Measurements from ENCODE around the gene NAT16. TPM values are rescaled to one million over a fixed set of nuclear protein-coding genes. Genes with fewer than 3 reads are reported as not detected.

NAT16 gene
- total RNA-seq, 2 donors from 2014 or later: 0.15 to 0.20 TPM

GRCh38 chr7:101156277-101156676, 23.8 kb downstream of the NAT16 start:
- Mint-ChIP-seq H3K4me1 (peaks cover 7% of the 10 kb centered on the region), H3K9me3 (peaks cover 3% of the 10 kb centered on the region), H3K4me3 (no peak overlapping the region), H3K36me3 (ENCODE audit: low read depth) (peaks cover 17% of the 10 kb centered on the region), H3K27me3 (ENCODE audit: insufficient read depth) (peaks cover 21% of the 10 kb centered on the region), H3K27ac (no peak overlapping the region)
- Histone ChIP-seq H3K27me3 (ENCODE audit: control insufficient read depth, insufficient read depth, low read length, poor library complexity, severe bottlenecking) (peaks cover 1% of the 10 kb centered on the region), H3K27ac (ENCODE audit: low read depth, low read length) (no peak overlapping the region), H3K36me3 (ENCODE audit: control insufficient read depth, insufficient read depth, low read length) (peaks cover 8% of the 10 kb centered on the region), H3K9me3 (ENCODE audit: control insufficient read depth, low read length) (no peaks in the 10 kb centered on the region), H3K4me3 (ENCODE audit: low read length) (no peak overlapping the region), H3K9ac (ENCODE audit: extremely low read depth, low read length, poor library complexity, severe bottlenecking) (no peak overlapping the region), H3K4me1 (ENCODE audit: control insufficient read depth, insufficient read depth, low read length) (no peaks in the 10 kb centered on the region)
- TF ChIP-seq CTCF (conservative IDR thresholded peaks at IDR 0.05): peak; percentile 72
- DNase-seq: peak; percentile 73
- 75 to 90% methylated on average over 2 to 6 of the region's 6 CpGs for whole genome bisulfite sequencing, 2 experiments (ENCODE audit: insufficient coverage in 1 of 2, insufficient read length in 1 of 2)

- TF ChIP-seq CTCF (conservative IDR thresholded peaks at IDR 0.05): no peak
- Histone ChIP-seq H3K27ac (ENCODE audit: low read depth, low read length) (no peak overlapping the region), H3K27me3 (ENCODE audit: control insufficient read depth, insufficient read depth, low read length, poor library complexity, severe bottlenecking) (no peaks in the 10 kb centered on the region), H3K4me1 (ENCODE audit: control insufficient read depth, insufficient read depth, low read length) (no peaks in the 10 kb centered on the region), H3K9me3 (ENCODE audit: control insufficient read depth, low read length) (no peaks in the 10 kb centered on the region), H3K9ac (ENCODE audit: extremely low read depth, low read length, poor library complexity, severe bottlenecking) (peak overlapping the region; percentile 32), H3K36me3 (ENCODE audit: control insufficient read depth, insufficient read depth, low read length) (peaks cover 8% of the 10 kb centered on the region), H3K4me3 (ENCODE audit: low read length) (peak overlapping the region; percentile 84)
- 43 to 73% methylated on average over 1 to 4 of the region's 4 CpGs for WGBS, 2 experiments (ENCODE audit: insufficient coverage in 1 of 2, insufficient read length in 1 of 2)
- Mint-ChIP-seq H3K27me3 (ENCODE audit: insufficient read depth) (peaks cover 17% of the 10 kb centered on the region), H3K36me3 (ENCODE audit: low read depth) (peaks cover 16% of the 10 kb centered on the region), H3K4me1 (peaks cover 7% of the 10 kb centered on the region), H3K9me3 (peaks cover 3% of the 10 kb centered on the region), H3K27ac (no peak overlapping the region), H3K4me3 (peak overlapping the region; percentile 71)
- peak; percentile 52 for DNase-seq
Observed at GRCh38 chr7:101155303-101155702, 24.8 kb downstream of the NAT16 start.

- Histone ChIP-seq H3K9ac (ENCODE audit: extremely low read depth, low read length, poor library complexity, severe bottlenecking) (peak overlapping the region; percentile 32), H3K36me3 (ENCODE audit: control insufficient read depth, insufficient read depth, low read length) (peaks cover 8% of the 10 kb centered on the region), H3K9me3 (ENCODE audit: control insufficient read depth, low read length) (no peaks in the 10 kb centered on the region), H3K27me3 (ENCODE audit: control insufficient read depth, insufficient read depth, low read length, poor library complexity, severe bottlenecking) (no peaks in the 10 kb centered on the region), H3K27ac (ENCODE audit: low read depth, low read length) (no peak overlapping the region), H3K4me1 (ENCODE audit: control insufficient read depth, insufficient read depth, low read length) (no peaks in the 10 kb centered on the region), H3K4me3 (ENCODE audit: low read length) (peak overlapping the region; percentile 84)
- peak overlapping the region; percentile 71 for H3K4me3 Mint-ChIP-seq
- H3K27ac Mint-ChIP-seq: no peak overlapping the region
- peaks cover 16% of the 10 kb centered on the region for H3K27me3 Mint-ChIP-seq (ENCODE audit: insufficient read depth)
- 0 to 1% methylated on average over 2 to 32 of the region's 34 CpGs for WGBS, 2 experiments (ENCODE audit: insufficient coverage in 1 of 2, insufficient read length in 1 of 2)
- H3K36me3 Mint-ChIP-seq (ENCODE audit: low read depth): peaks cover 10% of the 10 kb centered on the region
- no peak for DNase-seq
- TF ChIP-seq CTCF (conservative IDR thresholded peaks at IDR 0.05): no peak
- H3K9me3 Mint-ChIP-seq: peaks cover 3% of the 10 kb centered on the region
- H3K4me1 Mint-ChIP-seq: peaks cover 7% of the 10 kb centered on the region
Observed at GRCh38 chr7:101154693-101155102, 25.4 kb downstream of the NAT16 start.

Measured in endodermal cell (in vitro differentiated cells).